Measurements from ENCODE around the gene COQ8A.
"Not testable (repeated sequence)": the region's sequence is repeated elsewhere in the genome, so short reads cannot be mapped to it uniquely, and the experiment has no call there.

The COQ8A gene

GRCh38 chr1:226953175-226953800 is 13.2 kb downstream of the COQ8A start:
- DNase-seq (ENCODE audit: low spot score) = no peak

GRCh38 chr1:226954337-226954736 is 14.2 kb downstream of the COQ8A start:
- DNase-seq (ENCODE audit: low spot score) = no peak

- DNase-seq (ENCODE audit: low spot score) = no peak
Observed at GRCh38 chr1:226954777-226955176, 14.7 kb downstream of the COQ8A start.

- DNase-seq (ENCODE audit: low spot score) = not testable (repeated sequence)
Observed at GRCh38 chr1:226955857-226956256, 15.8 kb downstream of the COQ8A start.

GRCh38 chr1:226956942-226957713 is 17.0 kb downstream of the COQ8A start:
- DNase-seq (ENCODE audit: low spot score) = no peak

GRCh38 chr1:226957714-226958113 is 17.6 kb downstream of the COQ8A start:
- no peak for DNase-seq (ENCODE audit: low spot score)

GRCh38 chr1:226958300-226958699 is 18.2 kb downstream of the COQ8A start:
- no peak for DNase-seq (ENCODE audit: low spot score)

GRCh38 chr1:226960256-226960655 is 20.2 kb downstream of the COQ8A start:
- DNase-seq (ENCODE audit: low spot score) = no peak

- no peak for DNase-seq (ENCODE audit: low spot score)
Observed at GRCh38 chr1:226960944-226961765, 21.1 kb downstream of the COQ8A start.

- no peak for DNase-seq (ENCODE audit: low spot score)
Observed at GRCh38 chr1:226962421-226963391, 22.6 kb downstream of the COQ8A start.

GRCh38 chr1:226964068-226964425 is 24.0 kb downstream of the COQ8A start:
- no peak for DNase-seq (ENCODE audit: low spot score)

GRCh38 chr1:226964611-226965486 is 24.8 kb downstream of the COQ8A start:
- DNase-seq (ENCODE audit: low spot score) = no peak

GRCh38 chr1:226965581-226966440 is 25.7 kb downstream of the COQ8A start:
- DNase-seq (ENCODE audit: low spot score) = no peak

GRCh38 chr1:226966683-226967082 is 26.6 kb downstream of the COQ8A start:
- DNase-seq (ENCODE audit: low spot score) = no peak

GRCh38 chr1:226967665-226968064 is 27.6 kb downstream of the COQ8A start:
- peak; percentile 46 for DNase-seq (ENCODE audit: low spot score)

GRCh38 chr1:226971765-226972164 is 31.7 kb downstream of the COQ8A start:
- DNase-seq (ENCODE audit: low spot score) = no peak

GRCh38 chr1:226972931-226973330 is 32.8 kb downstream of the COQ8A start:
- no peak for DNase-seq (ENCODE audit: low spot score)

GRCh38 chr1:226973371-226973897 is 33.3 kb downstream of the COQ8A start:
- DNase-seq (ENCODE audit: low spot score) = no peak

GRCh38 chr1:226973898-226974543 is 33.9 kb downstream of the COQ8A start:
- no peak for DNase-seq (ENCODE audit: low spot score)
